Fibroblast of villous mesenchyme (primary cell): Measurements from ENCODE around the gene RASSF1. TPM values are rescaled to one million over a fixed set of nuclear protein-coding genes. Genes with fewer than 3 reads are reported as not detected.

Experiments
- DNase-seq: peaks from one replicate; pipeline ENCODE4 v3.0.0-alpha.2; 2010; ENCODE audit warnings: low read depth
- H3K4me3 ChIP-seq: 2 replicates; pipeline ENCODE4 v1.5.1; 2011; ENCODE audit warnings: low read depth, mild to moderate bottlenecking, low read length
- total RNA-seq: library from RNA; depleted of rRNA; stranded (reverse); fragments of >200 nt; gene quantifications from 2 replicates; pipeline ENCODE4 v1.2.3, GENCODE V29; 2012
- TF ChIP-seq, protein P1 (sequence below): IDR thresholded peaks from 2 replicates; pipeline ENCODE4 v1.5.1; 2012; ENCODE audit warnings: low read depth, mild to moderate bottlenecking, low read length; ENCODE audit not compliant: insufficient read depth

Gene RASSF1
- total RNA-seq, 1 donor: 36.3 TPM

DNA sequence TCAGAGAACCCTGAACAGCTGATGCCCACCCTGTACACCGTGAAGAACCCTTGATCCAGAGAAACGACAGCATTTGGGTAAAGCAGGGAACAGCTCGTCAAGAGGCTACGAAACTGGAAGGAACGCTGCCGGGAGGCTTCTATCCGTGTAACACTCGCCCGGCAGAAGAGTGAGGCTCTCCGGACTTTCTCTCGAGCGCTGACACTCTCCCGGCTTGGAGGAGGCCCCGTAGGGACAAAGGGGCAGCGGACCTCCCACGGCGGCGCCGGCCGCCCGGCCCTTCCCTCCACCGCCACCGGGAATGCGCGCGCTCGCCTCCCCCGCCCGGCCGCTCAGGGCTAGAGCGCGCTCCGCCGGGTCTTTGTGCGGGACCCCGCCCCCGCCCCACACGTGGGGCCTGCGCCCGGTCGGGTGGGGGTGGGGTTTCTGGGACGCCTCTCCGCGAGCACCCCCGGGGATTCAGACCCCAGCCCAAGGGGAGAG, 19.7 kb downstream of the RASSF1 start:
- H3K4me3 ChIP-seq: peak overlapping the region; percentile 68
- TF ChIP-seq, protein P1, sequence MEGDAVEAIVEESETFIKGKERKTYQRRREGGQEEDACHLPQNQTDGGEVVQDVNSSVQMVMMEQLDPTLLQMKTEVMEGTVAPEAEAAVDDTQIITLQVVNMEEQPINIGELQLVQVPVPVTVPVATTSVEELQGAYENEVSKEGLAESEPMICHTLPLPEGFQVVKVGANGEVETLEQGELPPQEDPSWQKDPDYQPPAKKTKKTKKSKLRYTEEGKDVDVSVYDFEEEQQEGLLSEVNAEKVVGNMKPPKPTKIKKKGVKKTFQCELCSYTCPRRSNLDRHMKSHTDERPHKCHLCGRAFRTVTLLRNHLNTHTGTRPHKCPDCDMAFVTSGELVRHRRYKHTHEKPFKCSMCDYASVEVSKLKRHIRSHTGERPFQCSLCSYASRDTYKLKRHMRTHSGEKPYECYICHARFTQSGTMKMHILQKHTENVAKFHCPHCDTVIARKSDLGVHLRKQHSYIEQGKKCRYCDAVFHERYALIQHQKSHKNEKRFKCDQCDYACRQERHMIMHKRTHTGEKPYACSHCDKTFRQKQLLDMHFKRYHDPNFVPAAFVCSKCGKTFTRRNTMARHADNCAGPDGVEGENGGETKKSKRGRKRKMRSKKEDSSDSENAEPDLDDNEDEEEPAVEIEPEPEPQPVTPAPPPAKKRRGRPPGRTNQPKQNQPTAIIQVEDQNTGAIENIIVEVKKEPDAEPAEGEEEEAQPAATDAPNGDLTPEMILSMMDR: no peak
- peak; percentile 68 for DNase-seq

DNA sequence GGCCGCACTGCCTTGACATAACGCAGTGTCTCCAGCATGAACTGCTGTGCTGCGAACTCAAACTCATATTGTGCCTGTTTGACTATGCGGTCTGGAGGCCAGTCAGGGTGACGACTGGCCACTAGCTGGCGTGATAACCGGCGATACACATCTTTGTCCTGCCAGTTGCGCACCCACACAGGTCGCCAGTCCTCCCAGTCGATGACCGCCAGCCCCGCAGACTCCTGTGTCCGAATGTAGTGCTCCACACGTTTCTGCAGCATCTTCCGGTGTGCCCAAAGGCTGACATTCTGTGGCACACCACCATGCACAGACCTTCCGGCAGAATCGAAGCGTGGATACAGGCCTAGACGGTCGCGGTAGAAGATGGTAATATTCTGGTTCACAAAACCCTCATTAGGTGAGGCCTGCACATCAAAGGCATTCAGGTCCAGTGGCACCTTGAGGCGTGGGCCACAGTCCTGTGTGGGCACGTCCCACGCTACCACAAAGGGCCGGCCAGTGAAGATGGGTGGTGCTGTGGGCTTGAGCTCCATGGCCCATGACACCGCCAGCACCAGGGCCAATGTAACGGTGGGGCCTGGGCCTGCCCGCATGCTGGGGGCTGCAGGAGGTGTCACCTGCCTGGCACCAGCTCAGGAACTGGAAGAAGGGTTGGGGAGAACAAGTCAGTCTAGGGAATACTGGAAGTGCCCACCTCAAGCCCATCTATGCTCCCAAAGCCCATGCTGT, 20.6 kb downstream of the RASSF1 start:
- DNase-seq: no peak
- peak overlapping the region; percentile 68 for H3K4me3 ChIP-seq
- TF ChIP-seq, protein P1: no peak

DNA sequence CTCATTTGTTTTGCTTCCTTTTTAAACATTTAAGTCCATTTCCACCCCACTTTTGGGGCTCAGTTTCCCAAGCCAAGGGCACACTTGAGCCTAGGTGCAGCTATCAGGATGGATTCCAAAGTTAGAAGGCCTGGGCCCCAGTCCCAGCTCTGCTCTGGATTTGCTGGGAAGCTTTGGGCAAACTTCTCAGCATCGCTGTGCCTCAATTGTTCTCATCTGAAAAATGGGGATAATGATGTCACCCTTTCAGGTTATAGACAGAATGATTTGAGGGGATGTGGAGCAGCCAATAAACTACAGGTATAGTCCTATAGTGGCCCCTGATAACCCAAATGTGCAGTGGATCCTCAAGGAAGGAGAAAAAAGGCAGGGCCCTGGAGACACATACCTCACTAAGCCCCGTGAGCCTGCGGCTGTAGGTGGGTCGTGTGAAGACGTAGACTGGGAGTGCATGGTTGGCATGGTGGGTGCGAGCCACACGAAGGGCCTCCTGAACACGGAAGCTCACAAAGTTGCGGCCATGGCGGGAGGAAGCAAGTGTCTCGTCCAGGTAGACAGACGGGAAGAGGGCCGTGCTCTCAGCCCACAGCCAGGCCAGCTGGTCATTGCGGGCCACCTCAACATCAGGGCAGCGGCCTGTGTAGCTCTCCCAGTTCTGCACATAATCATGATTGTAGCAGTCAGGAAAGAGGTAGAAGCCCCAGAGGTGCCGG, 21.3 kb downstream of the RASSF1 start:
- no peak overlapping the region for H3K4me3 ChIP-seq
- DNase-seq: no peak
- TF ChIP-seq, protein P1: no peak

DNA sequence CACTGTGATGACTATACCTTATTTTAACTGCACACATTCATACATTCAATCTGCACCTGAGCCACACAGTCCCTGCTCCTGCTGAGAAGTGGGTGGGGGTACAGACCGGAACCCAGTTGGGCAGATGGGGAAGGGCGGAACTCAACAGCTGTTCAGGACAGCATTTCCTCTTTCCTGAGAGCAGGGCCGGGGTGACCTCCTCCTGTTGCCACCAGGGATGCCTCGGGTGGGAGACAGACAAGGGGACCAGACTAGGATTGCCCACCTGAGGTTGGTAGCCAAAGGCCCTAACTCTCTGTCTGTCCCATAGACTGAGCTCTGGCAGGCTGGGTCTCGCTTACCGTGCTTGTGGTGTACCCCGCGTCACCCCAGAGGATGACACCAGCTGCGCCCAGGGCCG, 22.0 kb downstream of the RASSF1 start:
- H3K4me3 ChIP-seq: no peak overlapping the region
- DNase-seq: no peak
- TF ChIP-seq, protein P1: no peak

DNA sequence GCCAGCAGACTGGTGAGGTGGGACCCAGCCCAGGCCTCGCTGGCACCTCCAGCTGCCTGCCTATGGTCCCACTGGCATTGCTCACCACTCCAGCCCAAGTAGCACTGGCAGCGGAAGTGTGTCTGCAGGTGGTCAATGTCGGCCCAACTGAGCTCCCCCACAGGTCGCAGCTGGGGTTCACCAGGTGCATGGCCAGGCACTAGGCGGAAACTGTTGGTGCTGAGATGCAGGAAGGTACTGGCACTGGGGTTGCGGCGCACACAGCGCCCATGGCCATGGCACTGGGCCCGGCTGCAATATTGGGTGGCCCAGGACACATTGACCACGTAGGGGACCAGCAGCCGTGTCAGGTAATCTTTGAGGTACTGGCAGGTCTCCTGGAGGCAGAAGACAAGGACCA, 22.5 kb downstream of the RASSF1 start:
- TF ChIP-seq, protein P1: no peak
- no peak overlapping the region for H3K4me3 ChIP-seq
- no peak for DNase-seq

DNA sequence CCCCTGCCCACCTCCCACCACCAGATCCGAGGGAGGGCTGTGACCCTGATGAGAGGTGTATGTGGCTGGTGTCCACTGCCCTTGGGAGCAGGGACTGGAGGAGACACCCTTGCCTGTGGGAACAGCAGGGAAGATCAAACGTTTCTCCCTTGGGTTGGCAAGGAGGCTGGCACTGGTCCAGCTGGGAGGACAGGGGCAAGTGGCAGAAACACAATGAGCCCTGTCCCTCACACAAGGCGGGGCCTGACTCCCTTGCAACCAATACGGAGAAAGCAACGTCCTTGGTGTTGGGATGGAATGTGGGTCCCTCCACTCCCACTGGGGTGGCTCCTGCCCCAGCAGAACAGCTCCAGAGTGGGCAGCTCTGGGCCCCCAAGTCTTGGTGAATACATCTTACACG, 23.3 kb downstream of the RASSF1 start:
- DNase-seq: no peak
- no peak overlapping the region for H3K4me3 ChIP-seq
- TF ChIP-seq, protein P1: no peak
